ENCODE measurements around the gene KRT39. TPM values are rescaled to one million over a fixed set of nuclear protein-coding genes. Genes with fewer than 3 reads are reported as not detected.

KRT39 gene
- total and polyA plus RNA-seq, 2 experiments from 2014 or later = not detected

DNA sequence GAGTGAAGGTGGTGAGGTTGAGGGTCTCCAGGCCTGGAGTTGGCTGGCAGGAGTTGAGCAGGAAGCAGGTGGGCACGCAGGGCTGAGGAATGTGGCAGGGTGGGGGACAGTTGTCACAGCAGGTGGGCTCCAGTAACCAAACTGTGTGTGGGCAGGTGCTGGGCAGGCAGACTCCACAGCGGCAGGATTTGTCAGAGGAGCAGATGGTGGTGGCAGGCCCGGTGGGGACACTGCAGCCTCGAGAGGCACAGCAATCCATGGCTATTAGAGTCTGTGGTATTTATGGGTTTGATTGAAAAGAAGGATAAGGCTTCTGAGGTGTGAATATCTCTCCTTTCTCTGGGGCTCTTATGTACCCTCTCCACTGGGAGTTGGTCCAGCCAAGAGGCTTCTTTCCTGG, 27.1 kb upstream of the KRT39 start, which contains the start of gene KRTAP3-3 (continued):
- TF ChIP-seq, protein P1, sequence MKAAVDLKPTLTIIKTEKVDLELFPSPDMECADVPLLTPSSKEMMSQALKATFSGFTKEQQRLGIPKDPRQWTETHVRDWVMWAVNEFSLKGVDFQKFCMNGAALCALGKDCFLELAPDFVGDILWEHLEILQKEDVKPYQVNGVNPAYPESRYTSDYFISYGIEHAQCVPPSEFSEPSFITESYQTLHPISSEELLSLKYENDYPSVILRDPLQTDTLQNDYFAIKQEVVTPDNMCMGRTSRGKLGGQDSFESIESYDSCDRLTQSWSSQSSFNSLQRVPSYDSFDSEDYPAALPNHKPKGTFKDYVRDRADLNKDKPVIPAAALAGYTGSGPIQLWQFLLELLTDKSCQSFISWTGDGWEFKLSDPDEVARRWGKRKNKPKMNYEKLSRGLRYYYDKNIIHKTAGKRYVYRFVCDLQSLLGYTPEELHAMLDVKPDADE (IDR thresholded peaks at IDR 0.05) = no peak
- no peak for TF ChIP-seq ZNF331 (CRISPR knock-in tag; IDR thresholded peaks at IDR 0.05; ENCODE audit: low read depth)

DNA sequence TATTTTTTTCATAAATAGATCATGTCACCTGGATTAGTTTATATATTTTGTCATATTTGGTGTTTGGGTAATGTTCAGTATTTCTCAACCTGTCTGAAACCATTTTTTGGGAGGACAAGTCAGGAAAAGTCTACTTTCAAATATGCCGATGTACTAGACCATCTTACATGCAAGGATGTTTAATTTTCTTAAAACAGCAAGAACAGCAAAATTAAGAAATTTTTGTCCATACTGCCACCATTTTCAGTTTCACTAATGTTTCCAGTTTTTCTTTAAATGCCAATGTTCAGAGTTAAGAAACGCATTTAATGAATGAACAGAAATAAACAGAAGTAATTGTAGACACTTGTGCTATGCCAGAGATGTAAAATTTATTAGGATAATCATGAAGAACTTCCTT, 26.3 kb upstream of the KRT39 start:
- Histone ChIP-seq H3K36me3 (ENCODE audit: insufficient read depth) (no peaks in the 10 kb centered on the region), H3K4me2 (no peak overlapping the region), H3F3A (replicated peaks; ENCODE audit: low read depth) (no peaks in the 10 kb centered on the region), H3K4me1 (ENCODE audit: insufficient read depth) (no peaks in the 10 kb centered on the region), H3K4me3 (no peak overlapping the region), H3K27ac (ENCODE audit: low read depth) (no peak overlapping the region), H2AFZ (no peak overlapping the region), H3K79me2 (replicated peaks; ENCODE audit: insufficient read depth) (no peaks in the 10 kb centered on the region), H4K20me1 (replicated peaks; ENCODE audit: insufficient read depth) (no peaks in the 10 kb centered on the region), H3K27me3 (ENCODE audit: insufficient read depth) (no peaks in the 10 kb centered on the region), H3K9me2 (ENCODE audit: insufficient read depth) (0 out of 2 replicates have a peak, but pooled peaks cover 4% of the 10 kb centered on the region)
- peaks cover 4% of the 10 kb centered on the region; the same call in 2 of the 3 replicates for H3K4me1 Mint-ChIP-seq
- ATAC-seq (no peak), DNase-seq (ENCODE audit: low spot score) (no peak)
- H3K27ac Mint-ChIP-seq = no peak overlapping the region
- H3K9me3 Mint-ChIP-seq = no peaks in the 10 kb centered on the region
- H3K27me3 Mint-ChIP-seq (ENCODE audit: insufficient read depth, low read depth, poor library complexity) = no peaks in the 10 kb centered on the region
- H3K36me3 Mint-ChIP-seq (ENCODE audit: low read depth) = no peaks in the 10 kb centered on the region
- no peak for TF ChIP-seq EZH2 (IDR thresholded peaks at IDR 0.05; ENCODE audit: low read depth, unreplicated experiment)
- TF ChIP-seq, protein P2, sequence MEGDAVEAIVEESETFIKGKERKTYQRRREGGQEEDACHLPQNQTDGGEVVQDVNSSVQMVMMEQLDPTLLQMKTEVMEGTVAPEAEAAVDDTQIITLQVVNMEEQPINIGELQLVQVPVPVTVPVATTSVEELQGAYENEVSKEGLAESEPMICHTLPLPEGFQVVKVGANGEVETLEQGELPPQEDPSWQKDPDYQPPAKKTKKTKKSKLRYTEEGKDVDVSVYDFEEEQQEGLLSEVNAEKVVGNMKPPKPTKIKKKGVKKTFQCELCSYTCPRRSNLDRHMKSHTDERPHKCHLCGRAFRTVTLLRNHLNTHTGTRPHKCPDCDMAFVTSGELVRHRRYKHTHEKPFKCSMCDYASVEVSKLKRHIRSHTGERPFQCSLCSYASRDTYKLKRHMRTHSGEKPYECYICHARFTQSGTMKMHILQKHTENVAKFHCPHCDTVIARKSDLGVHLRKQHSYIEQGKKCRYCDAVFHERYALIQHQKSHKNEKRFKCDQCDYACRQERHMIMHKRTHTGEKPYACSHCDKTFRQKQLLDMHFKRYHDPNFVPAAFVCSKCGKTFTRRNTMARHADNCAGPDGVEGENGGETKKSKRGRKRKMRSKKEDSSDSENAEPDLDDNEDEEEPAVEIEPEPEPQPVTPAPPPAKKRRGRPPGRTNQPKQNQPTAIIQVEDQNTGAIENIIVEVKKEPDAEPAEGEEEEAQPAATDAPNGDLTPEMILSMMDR (conservative IDR thresholded peaks at IDR 0.05; ENCODE audit: low read depth in 2 of 2) = no peak
- TF ChIP-seq, protein P3, sequence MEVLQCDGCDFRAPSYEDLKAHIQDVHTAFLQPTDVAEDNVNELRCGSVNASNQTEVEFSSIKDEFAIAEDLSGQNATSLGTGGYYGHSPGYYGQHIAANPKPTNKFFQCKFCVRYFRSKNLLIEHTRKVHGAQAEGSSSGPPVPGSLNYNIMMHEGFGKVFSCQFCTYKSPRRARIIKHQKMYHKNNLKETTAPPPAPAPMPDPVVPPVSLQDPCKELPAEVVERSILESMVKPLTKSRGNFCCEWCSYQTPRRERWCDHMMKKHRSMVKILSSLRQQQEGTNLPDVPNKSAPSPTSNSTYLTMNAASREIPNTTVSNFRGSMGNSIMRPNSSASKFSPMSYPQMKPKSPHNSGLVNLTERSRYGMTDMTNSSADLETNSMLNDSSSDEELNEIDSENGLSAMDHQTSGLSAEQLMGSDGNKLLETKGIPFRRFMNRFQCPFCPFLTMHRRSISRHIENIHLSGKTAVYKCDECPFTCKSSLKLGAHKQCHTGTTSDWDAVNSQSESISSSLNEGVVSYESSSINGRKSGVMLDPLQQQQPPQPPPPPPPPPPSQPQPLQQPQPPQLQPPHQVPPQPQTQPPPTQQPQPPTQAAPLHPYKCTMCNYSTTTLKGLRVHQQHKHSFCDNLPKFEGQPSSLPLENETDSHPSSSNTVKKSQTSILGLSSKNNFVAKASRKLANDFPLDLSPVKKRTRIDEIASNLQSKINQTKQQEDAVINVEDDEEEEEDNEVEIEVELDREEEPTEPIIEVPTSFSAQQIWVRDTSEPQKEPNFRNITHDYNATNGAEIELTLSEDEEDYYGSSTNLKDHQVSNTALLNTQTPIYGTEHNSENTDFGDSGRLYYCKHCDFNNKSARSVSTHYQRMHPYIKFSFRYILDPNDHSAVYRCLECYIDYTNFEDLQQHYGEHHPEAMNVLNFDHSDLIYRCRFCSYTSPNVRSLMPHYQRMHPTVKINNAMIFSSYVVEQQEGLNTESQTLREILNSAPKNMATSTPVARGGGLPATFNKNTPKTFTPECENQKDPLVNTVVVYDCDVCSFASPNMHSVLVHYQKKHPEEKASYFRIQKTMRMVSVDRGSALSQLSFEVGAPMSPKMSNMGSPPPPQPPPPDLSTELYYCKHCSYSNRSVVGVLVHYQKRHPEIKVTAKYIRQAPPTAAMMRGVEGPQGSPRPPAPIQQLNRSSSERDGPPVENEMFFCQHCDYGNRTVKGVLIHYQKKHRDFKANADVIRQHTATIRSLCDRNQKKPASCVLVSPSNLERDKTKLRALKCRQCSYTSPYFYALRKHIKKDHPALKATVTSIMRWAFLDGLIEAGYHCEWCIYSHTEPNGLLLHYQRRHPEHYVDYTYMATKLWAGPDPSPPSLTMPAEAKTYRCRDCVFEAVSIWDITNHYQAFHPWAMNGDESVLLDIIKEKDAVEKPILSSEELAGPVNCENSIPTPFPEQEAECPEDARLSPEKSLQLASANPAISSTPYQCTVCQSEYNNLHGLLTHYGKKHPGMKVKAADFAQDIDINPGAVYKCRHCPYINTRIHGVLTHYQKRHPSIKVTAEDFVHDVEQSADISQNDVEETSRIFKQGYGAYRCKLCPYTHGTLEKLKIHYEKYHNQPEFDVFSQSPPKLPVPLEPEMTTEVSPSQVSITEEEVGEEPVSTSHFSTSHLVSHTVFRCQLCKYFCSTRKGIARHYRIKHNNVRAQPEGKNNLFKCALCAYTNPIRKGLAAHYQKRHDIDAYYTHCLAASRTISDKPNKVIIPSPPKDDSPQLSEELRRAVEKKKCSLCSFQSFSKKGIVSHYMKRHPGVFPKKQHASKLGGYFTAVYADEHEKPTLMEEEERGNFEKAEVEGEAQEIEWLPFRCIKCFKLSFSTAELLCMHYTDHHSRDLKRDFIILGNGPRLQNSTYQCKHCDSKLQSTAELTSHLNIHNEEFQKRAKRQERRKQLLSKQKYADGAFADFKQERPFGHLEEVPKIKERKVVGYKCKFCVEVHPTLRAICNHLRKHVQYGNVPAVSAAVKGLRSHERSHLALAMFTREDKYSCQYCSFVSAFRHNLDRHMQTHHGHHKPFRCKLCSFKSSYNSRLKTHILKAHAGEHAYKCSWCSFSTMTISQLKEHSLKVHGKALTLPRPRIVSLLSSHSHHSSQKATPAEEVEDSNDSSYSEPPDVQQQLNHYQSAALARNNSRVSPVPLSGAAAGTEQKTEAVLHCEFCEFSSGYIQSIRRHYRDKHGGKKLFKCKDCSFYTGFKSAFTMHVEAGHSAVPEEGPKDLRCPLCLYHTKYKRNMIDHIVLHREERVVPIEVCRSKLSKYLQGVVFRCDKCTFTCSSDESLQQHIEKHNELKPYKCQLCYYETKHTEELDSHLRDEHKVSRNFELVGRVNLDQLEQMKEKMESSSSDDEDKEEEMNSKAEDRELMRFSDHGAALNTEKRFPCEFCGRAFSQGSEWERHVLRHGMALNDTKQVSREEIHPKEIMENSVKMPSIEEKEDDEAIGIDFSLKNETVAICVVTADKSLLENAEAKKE (CRISPR knock-in tag; IDR thresholded peaks at IDR 0.05) = no peak
- TF ChIP-seq, protein P1 (IDR thresholded peaks at IDR 0.05) = no peak
- no peak for TF ChIP-seq EZH2phosphoT487 (IDR thresholded peaks at IDR 0.05; ENCODE audit: unreplicated experiment)
- TF ChIP-seq CREB1 (CRISPR knock-in tag; IDR thresholded peaks at IDR 0.05; ENCODE audit: low read depth) = no peak
- no peak overlapping the region for H3K4me3 Mint-ChIP-seq

All from GM23338 (cell line).